Epithelial cell of esophagus (primary cell): Measurements from ENCODE around the gene SLC38A10.

ENCODE experiments used
- DNase-seq: peaks from one replicate; pipeline ENCODE4 v3.0.0; 2010; ENCODE audit warnings: low read depth
- H3K4me3 ChIP-seq: 2 replicates; pipeline ENCODE4 v1.5.1; 2011; ENCODE audit warnings: mild to moderate bottlenecking, low read length, control low read depth
- TF ChIP-seq, protein P1 (sequence below): IDR thresholded peaks from 2 replicates; pipeline ENCODE4 v1.5.1; 2011; ENCODE audit warnings: low read depth, mild to moderate bottlenecking, low read length, control low read depth, inconsistent platforms; ENCODE audit not compliant: insufficient read depth; ENCODE audit errors: missing control alignments

SLC38A10 gene

DNA sequence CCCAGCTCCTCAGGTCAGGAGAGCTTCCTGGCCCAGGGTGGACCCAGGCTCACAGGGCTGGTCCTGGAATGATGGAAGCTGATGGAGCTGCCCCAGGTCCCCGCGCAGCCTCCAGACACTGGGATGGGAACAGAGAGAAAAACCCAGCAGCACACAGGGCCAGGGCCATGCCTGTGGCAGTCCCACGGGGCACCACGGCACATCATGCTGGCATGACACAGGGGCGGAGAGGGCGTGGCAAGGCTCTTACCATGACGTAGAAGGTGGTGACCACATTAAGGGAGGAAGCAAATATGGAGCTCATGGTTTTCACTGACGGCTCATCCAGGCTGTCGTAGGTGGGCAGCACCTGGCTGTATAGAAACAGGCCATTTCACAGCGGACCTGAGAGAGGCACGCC, 18.3 kb downstream of the SLC38A10 start:
- TF ChIP-seq, protein P1, sequence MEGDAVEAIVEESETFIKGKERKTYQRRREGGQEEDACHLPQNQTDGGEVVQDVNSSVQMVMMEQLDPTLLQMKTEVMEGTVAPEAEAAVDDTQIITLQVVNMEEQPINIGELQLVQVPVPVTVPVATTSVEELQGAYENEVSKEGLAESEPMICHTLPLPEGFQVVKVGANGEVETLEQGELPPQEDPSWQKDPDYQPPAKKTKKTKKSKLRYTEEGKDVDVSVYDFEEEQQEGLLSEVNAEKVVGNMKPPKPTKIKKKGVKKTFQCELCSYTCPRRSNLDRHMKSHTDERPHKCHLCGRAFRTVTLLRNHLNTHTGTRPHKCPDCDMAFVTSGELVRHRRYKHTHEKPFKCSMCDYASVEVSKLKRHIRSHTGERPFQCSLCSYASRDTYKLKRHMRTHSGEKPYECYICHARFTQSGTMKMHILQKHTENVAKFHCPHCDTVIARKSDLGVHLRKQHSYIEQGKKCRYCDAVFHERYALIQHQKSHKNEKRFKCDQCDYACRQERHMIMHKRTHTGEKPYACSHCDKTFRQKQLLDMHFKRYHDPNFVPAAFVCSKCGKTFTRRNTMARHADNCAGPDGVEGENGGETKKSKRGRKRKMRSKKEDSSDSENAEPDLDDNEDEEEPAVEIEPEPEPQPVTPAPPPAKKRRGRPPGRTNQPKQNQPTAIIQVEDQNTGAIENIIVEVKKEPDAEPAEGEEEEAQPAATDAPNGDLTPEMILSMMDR: no peak
- no peak for DNase-seq
- H3K4me3 ChIP-seq: no peak overlapping the region

DNA sequence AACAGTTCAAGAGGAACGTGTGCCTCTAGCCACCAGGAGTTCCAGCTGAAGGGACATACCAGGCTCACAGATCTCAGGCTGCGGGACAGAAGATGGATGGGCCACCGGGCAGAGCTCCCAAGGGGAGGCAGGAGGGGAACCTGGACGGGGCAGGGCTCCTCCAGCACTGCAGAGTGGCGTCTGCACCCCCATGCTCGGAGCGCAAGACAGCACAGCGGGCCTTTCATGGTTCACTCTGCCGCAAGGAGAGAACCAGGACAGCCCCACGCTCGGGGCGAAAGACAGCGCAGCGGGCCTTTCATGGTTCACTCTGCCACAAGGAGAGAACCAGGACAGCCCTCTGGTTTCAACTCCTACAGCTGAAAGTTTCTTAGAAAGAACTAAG, 20.6 kb downstream of the SLC38A10 start:
- TF ChIP-seq, protein P1: no peak
- no peak for DNase-seq
- no peak overlapping the region for H3K4me3 ChIP-seq

- TF ChIP-seq, protein P1: no peak
- no peak for DNase-seq
- no peak overlapping the region for H3K4me3 ChIP-seq
These were observed 21.2 kb downstream of the SLC38A10 start for GRCh38 chr17:81273698-81274470.

- TF ChIP-seq, protein P1: no peak
- H3K4me3 ChIP-seq: no peak overlapping the region
- DNase-seq: no peak
These were observed 22.5 kb downstream of the SLC38A10 start for GRCh38 chr17:81272616-81273015.

DNA sequence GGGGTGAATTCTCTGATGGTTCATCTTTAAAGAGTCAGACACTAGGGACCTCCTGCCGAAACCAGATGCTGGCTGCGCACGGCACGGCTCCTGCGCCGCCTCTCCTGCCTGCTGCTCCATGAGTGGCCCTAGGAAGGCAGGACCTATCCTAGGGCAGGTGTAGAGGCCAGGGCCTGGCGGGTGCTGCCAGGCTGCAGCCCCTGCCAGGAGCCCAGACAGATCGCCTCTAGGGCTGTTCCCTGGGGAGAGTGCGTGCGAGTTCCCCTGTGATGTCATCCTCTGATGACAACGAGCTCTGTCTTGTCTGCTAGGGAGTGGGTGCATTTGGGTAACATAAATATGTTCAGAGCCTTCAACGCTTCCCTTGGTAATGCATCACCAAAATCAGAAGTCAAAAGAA, 23.9 kb downstream of the SLC38A10 start:
- no peak overlapping the region for H3K4me3 ChIP-seq
- peak; percentile 80 for DNase-seq
- TF ChIP-seq, protein P1: no peak

GRCh38 chr17:81270279-81270678, 24.8 kb downstream of the SLC38A10 start:
- DNase-seq: no peak
- TF ChIP-seq, protein P1: no peak

More at GRCh38 chr17:81270279-81270678, 24.8 kb downstream of the SLC38A10 start:
- no peak overlapping the region for H3K4me3 ChIP-seq
